SK-N-SH treated with all-trans-retinoic acid at 6 μM for 48 hours (cell line): Measurements from ENCODE around the gene ST6GALNAC2.

Experiments used
- BACH2 ChIP-seq: fragments of 250-450 bp; sonication (Bioruptor Pico); IDR thresholded peaks from 2 replicates; pipeline ENCODE4 v1.9.0; 2021; ENCODE audit warnings: mild to moderate bottlenecking, borderline replicate concordance
- CSDC2 ChIP-seq: fragments of 250-450 bp; sonication (Bioruptor Pico); IDR thresholded peaks from 2 replicates; pipeline ENCODE4 v1.5.0; 2020; ENCODE audit warnings: mild to moderate bottlenecking, moderate library complexity
- ISL1 ChIP-seq: fragments of 250-450 bp; sonication (Bioruptor Pico); IDR thresholded peaks from 2 replicates; pipeline ENCODE4 v2.1.2; 2022; ENCODE audit warnings: mild to moderate bottlenecking, moderate library complexity
- PPARA ChIP-seq: fragments of 250-450 bp; sonication (Bioruptor Pico); IDR thresholded peaks from 2 replicates; pipeline ENCODE4 v1.5.0; 2020; ENCODE audit warnings: mild to moderate bottlenecking, borderline replicate concordance
- ZFP30 ChIP-seq: fragments of 450-650 bp; formaldehyde crosslinking; IDR thresholded peaks from 2 replicates; pipeline ENCODE4 v1.5.0; 2022; ENCODE audit warnings: mild to moderate bottlenecking, moderate library complexity
- ZNF70 ChIP-seq: fragments of 450-650 bp; formaldehyde crosslinking; IDR thresholded peaks from 2 replicates; pipeline ENCODE4 v1.5.0; 2020; ENCODE audit warnings: mild to moderate bottlenecking, moderate library complexity
- TF ChIP-seq, protein P1 (sequence below): fragments of 250-450 bp; sonication (Bioruptor Pico); IDR thresholded peaks from 2 replicates; pipeline ENCODE4 v1.8.0; 2020; ENCODE audit warnings: mild to moderate bottlenecking, moderate library complexity, borderline replicate concordance
- TF ChIP-seq, protein P2 (sequence below): fragments of 250-450 bp; sonication (Bioruptor Pico); IDR thresholded peaks from 2 replicates; pipeline ENCODE4 v1.8.0; 2021; ENCODE audit warnings: low read depth, mild to moderate bottlenecking, moderate library complexity, borderline replicate concordance

DNA sequence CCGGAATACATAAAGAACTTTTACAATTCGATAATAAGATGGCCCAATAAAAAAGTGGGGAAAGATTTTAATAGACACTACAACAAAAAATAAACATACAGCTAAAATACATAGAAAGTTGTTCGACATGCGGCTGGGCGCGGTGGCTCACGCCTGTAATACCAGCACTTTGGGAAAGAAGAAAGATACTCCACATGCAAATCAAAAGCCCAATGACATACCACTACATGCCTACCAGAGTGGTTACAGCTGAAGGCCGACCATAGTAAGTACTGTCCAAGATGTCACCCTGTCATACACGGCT, 36.5 kb downstream of the ST6GALNAC2 start:
- TF ChIP-seq, protein P1, sequence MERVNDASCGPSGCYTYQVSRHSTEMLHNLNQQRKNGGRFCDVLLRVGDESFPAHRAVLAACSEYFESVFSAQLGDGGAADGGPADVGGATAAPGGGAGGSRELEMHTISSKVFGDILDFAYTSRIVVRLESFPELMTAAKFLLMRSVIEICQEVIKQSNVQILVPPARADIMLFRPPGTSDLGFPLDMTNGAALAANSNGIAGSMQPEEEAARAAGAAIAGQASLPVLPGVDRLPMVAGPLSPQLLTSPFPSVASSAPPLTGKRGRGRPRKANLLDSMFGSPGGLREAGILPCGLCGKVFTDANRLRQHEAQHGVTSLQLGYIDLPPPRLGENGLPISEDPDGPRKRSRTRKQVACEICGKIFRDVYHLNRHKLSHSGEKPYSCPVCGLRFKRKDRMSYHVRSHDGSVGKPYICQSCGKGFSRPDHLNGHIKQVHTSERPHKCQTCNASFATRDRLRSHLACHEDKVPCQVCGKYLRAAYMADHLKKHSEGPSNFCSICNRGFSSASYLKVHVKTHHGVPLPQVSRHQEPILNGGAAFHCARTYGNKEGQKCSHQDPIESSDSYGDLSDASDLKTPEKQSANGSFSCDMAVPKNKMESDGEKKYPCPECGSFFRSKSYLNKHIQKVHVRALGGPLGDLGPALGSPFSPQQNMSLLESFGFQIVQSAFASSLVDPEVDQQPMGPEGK (CRISPR knock-in tag): no peak
- no peak for TF ChIP-seq ZFP30 (CRISPR knock-in tag)
- no peak for TF ChIP-seq CSDC2 (CRISPR knock-in tag)
- TF ChIP-seq PPARA (CRISPR knock-in tag): no peak
- TF ChIP-seq ZNF70 (CRISPR knock-in tag): no peak
- no peak for TF ChIP-seq BACH2 (CRISPR knock-in tag)
- no peak for TF ChIP-seq ISL1 (CRISPR knock-in tag)
- TF ChIP-seq, protein P2, sequence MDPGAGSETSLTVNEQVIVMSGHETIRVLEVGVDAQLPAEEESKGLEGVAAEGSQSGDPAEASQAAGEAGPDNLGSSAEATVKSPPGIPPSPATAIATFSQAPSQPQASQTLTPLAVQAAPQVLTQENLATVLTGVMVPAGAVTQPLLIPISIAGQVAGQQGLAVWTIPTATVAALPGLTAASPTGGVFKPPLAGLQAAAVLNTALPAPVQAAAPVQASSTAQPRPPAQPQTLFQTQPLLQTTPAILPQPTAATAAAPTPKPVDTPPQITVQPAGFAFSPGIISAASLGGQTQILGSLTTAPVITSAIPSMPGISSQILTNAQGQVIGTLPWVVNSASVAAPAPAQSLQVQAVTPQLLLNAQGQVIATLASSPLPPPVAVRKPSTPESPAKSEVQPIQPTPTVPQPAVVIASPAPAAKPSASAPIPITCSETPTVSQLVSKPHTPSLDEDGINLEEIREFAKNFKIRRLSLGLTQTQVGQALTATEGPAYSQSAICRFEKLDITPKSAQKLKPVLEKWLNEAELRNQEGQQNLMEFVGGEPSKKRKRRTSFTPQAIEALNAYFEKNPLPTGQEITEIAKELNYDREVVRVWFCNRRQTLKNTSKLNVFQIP: no peak
